ENCODE measurements around the gene UBE2L6. TPM values are rescaled to one million over a fixed set of nuclear protein-coding genes. Genes with fewer than 3 reads are reported as not detected.

The UBE2L6 gene
- polyA plus RNA-seq, 2 of the 4 experiments (the other 2 are of a cell fraction): 14.8 to 18.2 TPM

DNA sequence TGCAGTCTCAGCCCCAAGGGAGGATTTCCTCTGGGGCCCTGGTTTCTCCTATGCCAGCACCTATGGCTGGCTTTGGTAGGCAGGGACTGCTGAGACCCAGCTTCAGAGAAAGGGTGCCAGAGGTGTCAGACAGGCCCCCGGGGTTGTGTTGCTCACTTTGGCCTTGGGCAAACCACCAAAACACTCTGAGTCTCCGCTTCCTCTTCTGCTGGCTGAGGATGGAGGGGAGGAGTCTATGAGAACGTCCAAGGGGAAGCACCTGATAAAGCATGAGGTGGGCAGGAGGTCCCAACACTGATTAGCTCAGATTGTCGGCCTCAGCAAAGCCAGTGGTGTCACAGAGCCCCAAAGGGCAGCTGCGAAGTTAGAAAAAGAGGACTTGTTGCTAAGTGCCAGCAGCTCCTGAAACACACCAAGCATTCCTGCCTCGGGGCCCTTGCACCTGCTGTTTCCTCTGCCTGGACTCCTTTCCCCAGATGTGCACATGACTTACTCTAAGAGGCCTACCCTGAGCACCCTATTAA, 19.6 kb downstream of the UBE2L6 start:
- ChIA-PET POLR2A (no interaction called here), CTCF (interaction anchor here (0.8 to 3.5 kb wide), 6 partner anchors 10 to 99 kb away, joined by 3 to 25 read pairs (median 4); partner anchors contain the start of gene UBE2L6)
- DNase-seq (ENCODE audit: low read depth in 1 of 2, low spot score in 1 of 2): no peak
- TF ChIP-seq FOSL2 (IDR thresholded peaks at IDR 0.05): no peak
- no peak for TF ChIP-seq FOSL2 (CRISPR knock-in tag; IDR thresholded peaks at IDR 0.05)
- no peak for TF ChIP-seq MAZ (IDR thresholded peaks at IDR 0.05; ENCODE audit: borderline replicate concordance, low read depth, low read length)
- TF ChIP-seq E2F6 (IDR thresholded peaks at IDR 0.05; ENCODE audit: borderline replicate concordance, low read depth): no peak
- H3K4me3 ChIP-seq: no peak overlapping the region
- H3K4me1 ChIP-seq: no peaks in the 10 kb centered on the region
- ATAC-seq: no peak
- no peaks in the 10 kb centered on the region for H3K9me3 ChIP-seq
- H3K4me2 ChIP-seq: no peak overlapping the region
- WGBS (ENCODE audit: missing lambda C conversion rate): 44% methylated on average over 5 of the region's 6 CpGs
- H3K27ac ChIP-seq: no peak overlapping the region
- FAIRE-seq: no peak

DNA sequence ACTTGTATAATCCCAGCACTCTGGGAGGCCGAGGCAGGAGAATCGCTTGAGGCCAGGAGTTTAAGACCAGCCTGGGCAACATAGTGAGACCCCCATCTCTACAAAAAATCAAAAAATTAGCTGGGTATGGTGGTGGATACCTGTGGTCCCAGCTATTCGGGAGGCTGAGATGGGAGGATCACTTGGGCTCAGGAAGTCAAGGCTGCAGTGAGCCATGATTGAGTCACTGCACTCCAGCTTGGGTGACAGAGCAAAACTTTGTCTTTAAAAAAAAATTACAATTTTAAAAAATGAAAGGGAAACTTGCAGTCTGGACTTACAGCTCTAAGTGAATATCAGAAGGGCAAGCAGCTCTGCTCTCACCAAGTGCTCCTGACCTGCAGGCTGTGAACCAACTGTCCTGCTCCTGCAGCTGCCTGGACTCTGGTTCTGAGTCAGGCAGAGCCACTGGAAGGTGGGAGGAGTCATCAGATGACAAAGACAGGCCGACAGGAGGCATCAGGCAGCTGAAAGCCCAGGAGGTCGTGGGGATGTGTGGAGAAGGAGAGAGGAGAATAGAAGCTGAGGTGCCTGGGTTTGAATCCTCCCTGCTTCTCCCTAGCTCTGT, 20.5 kb downstream of the UBE2L6 start:
- no peak for FAIRE-seq

GRCh38 chr11:57546451-57546850, 21.0 kb downstream of the UBE2L6 start:
- DNase-seq (ENCODE audit: low read depth in 1 of 2, low spot score in 1 of 2): no peak
- no peak for ATAC-seq
- 88% methylated on average over 7 of the region's 7 CpGs for WGBS (ENCODE audit: missing lambda C conversion rate)
- POLR2A ChIA-PET: no interaction called here
- H3K4me1 ChIP-seq: no peaks in the 10 kb centered on the region
- no peaks in the 10 kb centered on the region for H3K9me3 ChIP-seq
- no peak overlapping the region for H3K27ac ChIP-seq
- H3K4me2 ChIP-seq: no peak overlapping the region
- CTCF ChIA-PET: interaction anchor here (0.7 to 3.5 kb wide), 8 partner anchors 9 to 101 kb away, joined by 3 to 25 read pairs (median 3); partner anchors contain the start of genes SMTNL1 and UBE2L6
- H3K4me3 ChIP-seq: no peak overlapping the region
- FAIRE-seq: no peak
- TF ChIP-seq PHF8 (IDR thresholded peaks at IDR 0.05; ENCODE audit: borderline replicate concordance, low read depth): no peak
- no peak for TF ChIP-seq NR3C1 (IDR thresholded peaks at IDR 0.05)
- no peak for TF ChIP-seq RARB (CRISPR knock-in tag; IDR thresholded peaks at IDR 0.05)

More for the DNA sequence above, 20.5 kb downstream of the UBE2L6 start:
- POLR2A ChIA-PET: no interaction called here
- Histone ChIP-seq H3K4me2 (no peak overlapping the region), H3K4me3 (no peak overlapping the region), H3K27ac (no peak overlapping the region), H3K4me1 (no peaks in the 10 kb centered on the region), H3K9me3 (no peaks in the 10 kb centered on the region)
- 49% methylated on average over 5 of the region's 5 CpGs for WGBS (ENCODE audit: missing lambda C conversion rate)
- peak; percentile 84 to 88 for ATAC-seq
- DNase-seq (ENCODE audit: low read depth in 1 of 2, low spot score in 1 of 2): peak; percentile 50 to 59
- CTCF ChIA-PET: interaction anchor here (0.7 to 3.5 kb wide), 10 partner anchors 10 to 100 kb away, joined by 3 to 25 read pairs (median 3); partner anchors contain the start of genes SMTNL1 and UBE2L6
- TF ChIP-seq EP300 (IDR thresholded peaks at IDR 0.05) (no peak), ZC3H11A (IDR thresholded peaks at IDR 0.05) (no peak), TFCP2L1 (CRISPR knock-in tag; IDR thresholded peaks at IDR 0.05) (no peak), NPAS2 (CRISPR knock-in tag; IDR thresholded peaks at IDR 0.05; ENCODE audit: borderline replicate concordance) (no peak), TP53 (CRISPR knock-in tag; IDR thresholded peaks at IDR 0.05) (no peak), NR3C1 (IDR thresholded peaks at IDR 0.05) (no peak), ZFP36 (IDR thresholded peaks at IDR 0.05; ENCODE audit: borderline replicate concordance, partially characterized antibody) (no peak), FOXS1 (CRISPR knock-in tag; IDR thresholded peaks at IDR 0.05) (no peak), FOSB (CRISPR knock-in tag; IDR thresholded peaks at IDR 0.05) (no peak), KDM1A (IDR thresholded peaks at IDR 0.05; ENCODE audit: low read depth) (no peak), HMGXB4 (CRISPR knock-in tag; IDR thresholded peaks at IDR 0.05; ENCODE audit: borderline replicate concordance) (no peak), BHLHE40 (IDR thresholded peaks at IDR 0.05; ENCODE audit: low read depth, low read length) (no peak), HDAC2 (IDR thresholded peaks at IDR 0.05) (no peak)

Measured in A549 (cell line).